GM19193 (cell line): Measurements from ENCODE around the gene DIPK1B.

Experiments used
- POLR2A ChIP-seq: IDR thresholded peaks from 4 replicates; pipeline ENCODE4 v1.6.1; 2011; ENCODE audit not compliant: insufficient read depth, insufficient read length; ENCODE audit errors: extremely low read depth

The DIPK1B gene

DNA sequence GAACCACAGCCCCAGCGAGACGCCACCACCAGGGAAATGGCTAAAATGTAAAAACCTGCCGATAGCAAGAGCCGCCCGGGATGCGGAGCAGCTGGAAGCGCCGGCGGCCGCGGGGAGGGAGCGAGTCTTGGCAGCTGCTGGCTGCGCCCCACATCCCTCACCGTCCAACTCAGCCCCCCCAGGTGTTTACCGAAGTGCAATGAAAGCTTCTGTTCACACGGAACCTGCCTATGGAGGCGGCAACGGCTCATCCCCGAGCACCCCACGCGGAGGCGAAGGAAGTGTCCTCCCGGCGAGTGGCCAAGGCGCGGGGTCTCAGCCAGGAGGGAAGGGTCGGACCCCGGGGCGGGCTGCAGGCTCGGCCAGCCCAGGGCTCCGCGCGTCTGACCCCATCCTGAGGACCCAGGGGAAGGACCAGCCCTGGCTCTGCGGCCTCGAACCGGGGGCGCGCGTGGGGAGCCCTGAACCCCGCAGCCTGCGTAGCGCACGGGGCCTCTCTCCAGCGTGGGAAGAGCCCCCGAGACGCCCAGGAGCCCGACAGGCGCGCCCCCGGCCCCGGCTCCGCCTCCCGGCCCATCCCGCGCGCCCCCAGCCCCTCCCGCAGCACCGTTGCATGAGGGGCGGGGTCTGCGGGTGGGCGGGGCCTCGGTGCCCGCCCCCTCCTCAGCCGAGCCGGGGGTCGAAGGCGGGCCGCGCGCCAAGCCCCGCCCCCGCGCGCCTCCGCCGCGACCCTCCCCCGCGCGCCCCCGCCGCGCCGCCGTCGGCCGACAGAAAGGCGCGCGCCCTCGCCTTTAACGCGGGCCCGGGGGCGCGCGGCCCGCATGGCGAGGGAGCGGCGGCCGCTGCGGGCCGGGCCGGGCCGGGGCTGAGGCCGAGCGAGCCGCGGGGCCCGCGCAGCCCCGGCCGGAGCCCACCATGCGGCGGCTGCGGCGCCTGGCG, at the start of gene DIPK1B:
Gene DIPK1B (plus strand): TSS at position 822 of the 939 bp plus-strand sequence. CDS start 94 bp downstream, at position 916.
- TF ChIP-seq POLR2A: no peak

DNA sequence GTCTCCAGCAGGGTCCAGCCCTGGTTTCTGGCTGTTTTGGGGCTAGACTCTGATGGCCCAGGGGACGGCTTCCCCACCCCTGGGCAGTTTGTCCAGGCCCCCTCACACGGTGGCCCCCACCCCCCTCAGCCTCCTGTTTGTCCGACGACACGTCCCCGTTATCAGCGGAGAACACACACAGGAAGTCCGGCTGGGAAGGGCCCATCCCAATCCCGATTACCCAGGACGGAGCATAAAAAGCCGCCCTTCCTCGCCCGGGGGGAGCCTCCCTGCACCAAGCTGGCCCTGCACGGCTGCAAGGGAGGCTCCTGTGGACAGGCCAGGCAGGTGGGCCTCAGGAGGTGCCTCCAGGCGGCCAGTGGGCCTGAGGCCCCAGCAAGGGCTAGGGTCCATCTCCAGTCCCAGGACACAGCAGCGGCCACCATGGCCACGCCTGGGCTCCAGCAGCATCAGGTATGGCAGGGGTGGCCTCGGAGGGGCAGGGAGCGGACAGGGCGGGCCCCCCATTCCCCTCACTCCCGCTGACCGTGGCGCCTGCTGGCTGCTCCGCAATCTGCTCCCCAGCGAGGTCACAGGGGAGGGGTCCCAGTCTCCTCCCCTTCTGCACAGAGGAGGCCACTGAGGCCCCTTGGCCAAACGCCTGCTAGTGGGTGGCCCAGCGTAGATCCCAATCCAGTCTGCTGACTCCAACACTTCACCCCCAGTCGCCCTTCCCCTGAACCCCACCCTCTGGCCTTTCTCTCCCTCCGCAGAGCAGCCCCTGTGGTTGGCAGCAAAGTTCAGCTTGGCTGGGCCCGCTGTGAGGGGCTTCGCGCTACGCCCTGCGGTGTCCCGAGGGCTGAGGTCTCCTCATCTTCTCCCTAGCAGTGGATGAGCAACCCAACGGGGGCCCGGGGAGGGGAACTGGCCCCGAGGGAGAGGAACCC, 49.5 kb upstream of the DIPK1B start, which contains the start of gene EGFL7:
Gene EGFL7 (plus strand): TSS at position 261 of the 926 bp plus-strand sequence. CDS start 5,367 bp downstream, outside the sequence.
- no peak for TF ChIP-seq POLR2A

DNA sequence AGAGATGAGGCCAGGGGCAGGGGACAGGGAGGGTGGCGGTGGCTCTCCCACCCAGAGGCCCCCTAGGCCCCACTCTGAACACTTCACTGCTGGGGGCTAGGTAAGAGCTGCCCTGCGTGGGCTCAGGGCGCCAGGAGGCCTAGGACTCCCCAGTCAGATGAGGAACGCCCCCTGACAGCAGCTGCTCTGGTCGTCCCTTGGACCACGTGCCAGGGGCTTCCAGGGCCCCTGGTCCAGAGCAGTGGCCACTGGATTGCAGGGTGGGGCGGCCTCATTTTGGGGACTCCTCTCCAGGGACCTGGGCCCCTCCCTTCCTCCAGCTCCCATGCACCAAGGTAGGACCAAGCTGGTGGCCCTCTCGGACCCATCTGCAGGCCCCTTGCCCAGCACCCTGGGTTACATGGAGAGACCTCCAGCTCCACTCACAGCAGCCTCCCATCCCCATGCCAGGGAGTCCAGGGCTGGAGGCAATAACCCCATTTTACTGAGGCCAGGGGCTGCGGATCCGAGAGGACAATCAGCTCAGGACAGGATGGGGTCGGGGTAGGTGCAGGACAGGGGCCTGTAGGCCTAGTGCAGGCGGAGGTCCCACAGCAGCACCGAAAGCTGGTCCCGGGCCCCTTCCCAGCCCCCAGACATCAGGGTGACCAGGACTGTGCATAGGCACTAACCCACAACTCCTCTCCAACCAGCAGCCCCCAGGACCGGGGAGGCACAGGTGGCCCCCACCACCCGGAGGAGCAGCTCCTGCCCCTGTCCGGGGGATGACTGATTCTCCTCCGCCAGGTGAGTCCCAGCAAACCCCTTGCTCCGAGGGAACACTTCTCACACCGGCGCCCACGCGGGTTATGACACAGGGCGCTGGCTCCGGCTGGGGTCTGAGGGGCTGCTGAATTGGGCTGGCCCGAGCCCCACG, 48.1 kb upstream of the DIPK1B start:
- TF ChIP-seq POLR2A: no peak

DNA sequence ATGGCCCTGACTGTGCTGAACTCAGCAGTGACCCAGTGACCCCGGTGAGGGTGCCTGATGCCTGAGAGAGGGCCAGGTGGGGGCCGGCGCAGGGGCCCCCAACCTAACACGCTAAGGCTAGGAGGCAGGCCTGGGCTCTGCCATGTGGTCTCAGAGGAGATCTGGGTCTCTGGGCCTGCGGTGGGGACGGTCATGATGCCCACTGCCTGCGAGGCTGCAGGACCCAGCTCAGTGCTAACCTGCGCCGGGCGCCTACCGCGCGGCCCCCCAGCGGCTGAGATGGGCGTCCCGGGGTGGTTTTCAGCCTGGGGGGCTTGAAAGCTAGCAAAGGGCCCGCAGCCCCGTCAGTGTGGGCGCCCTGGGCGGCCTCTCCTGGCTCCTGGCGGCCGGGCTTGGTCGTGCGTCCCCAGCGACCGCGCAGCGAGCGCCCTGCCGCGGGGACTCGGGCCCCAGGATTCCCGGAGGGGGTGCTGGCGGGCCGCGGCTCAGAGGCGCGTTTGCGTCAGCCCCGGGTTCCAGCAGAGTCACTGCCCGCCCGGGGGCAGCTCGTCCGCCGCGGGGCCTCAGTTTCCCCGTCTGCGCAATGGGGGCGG, 47.2 kb upstream of the DIPK1B start:
- no peak for TF ChIP-seq POLR2A

DNA sequence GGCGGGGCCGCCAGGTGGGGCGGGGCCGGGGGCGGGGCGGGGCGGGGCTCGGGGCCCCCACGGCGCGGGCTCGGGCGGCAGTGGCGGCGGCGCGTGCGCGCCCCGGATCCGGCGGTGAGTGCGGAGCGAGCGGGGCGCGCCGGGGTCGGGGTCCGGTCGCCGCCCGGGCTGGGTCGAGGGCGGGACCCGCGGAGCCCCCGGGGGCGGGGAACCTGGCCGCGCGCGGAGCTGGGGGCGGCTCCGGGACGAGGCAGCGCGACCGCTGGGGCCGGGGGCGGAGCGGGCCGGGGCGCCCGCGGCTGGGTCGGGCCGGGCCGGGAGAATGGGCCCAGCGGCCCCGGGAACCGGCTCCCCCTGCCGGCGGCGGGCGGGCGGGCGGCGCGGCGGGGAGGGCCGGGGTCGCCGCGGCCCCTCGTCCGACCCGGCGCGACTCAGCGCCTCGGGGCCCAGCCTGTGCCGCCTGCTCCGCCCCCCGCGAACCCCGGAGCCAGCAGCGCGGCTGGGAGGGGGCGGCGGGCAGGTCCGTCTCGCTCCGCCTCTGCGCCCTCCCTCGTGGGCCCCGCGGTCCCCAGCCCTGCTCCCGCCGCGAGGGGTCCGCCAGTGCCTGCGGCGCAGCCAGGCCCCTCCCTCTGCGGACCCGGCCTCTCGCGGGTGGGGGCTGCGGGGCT, 46.5 kb upstream of the DIPK1B start:
- no peak for TF ChIP-seq POLR2A

DNA sequence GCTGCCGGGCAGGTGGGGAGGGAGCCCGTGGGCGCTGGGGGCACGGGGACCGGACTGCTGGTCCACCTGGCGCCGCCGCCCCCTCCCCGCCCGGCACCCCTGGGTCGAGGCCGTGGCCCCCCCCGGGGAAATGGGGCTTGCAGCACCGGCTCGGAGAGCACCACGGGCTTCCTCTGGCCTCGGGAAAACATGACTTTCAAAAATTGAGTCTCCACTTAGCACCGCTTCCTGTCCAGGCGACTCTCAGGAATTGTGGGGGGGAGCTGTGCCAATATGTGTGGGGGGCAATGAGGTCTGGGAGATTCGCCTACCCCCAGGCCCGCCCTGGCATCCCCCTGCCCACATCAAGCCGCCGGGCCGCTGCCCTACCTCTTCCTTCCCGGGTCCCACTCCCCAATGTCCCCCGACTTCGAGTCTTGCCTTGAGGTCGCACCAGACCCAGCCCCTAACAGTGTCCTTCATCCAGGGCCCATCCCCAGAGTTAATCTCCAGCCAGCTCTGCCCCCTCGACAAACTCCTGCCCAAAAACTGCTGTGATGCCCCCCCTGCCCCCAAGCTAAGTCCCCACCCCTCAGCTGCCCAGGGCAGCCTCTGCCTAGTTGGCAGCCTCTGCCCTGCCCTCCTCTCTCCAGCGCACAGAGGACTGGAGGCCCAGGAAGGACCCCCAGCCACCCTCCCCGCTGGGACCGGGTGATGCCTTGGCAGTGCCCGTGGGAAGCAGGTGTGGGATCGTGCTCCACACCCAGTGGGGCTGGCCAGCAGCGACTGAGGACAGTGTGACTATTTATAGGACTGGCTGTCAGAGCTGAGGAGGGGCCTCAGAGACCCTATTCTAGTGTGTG, 45.8 kb upstream of the DIPK1B start:
- no peak for TF ChIP-seq POLR2A

DNA sequence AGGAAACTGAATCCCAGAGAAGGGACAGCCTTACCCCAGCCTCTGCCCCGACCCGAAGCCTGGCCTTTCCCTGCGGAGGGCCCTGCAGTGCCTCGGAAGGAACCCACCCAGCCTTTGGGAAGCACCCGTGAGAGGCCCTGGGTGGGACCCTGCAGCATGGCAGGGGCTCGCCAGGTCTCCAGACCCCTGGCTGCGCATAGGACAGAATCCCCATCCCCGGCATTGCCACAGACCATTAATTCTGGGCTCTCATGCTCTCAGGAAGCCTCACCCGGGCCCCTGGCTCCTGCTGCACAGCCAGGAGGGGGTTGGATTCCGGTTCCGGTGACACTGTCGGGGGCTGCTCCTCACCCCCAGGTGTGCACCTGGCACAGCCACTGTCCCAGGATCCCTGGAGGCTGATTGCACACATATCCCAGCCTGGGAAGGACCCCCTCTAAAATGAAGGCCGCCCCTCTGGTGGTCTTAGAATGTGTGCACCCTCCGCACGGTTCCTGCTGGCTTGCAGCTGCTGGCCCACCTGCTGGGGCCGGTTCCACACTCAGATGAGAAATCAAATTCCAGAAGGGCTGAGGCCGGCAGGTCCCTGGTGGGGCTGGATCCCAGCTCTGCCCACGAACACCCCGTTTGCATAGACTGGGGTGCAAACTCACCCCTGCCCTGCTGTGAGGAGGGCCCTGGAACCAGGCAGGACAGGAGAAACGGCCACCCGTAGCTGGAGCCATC, 45.0 kb upstream of the DIPK1B start:
- no peak for TF ChIP-seq POLR2A

DNA sequence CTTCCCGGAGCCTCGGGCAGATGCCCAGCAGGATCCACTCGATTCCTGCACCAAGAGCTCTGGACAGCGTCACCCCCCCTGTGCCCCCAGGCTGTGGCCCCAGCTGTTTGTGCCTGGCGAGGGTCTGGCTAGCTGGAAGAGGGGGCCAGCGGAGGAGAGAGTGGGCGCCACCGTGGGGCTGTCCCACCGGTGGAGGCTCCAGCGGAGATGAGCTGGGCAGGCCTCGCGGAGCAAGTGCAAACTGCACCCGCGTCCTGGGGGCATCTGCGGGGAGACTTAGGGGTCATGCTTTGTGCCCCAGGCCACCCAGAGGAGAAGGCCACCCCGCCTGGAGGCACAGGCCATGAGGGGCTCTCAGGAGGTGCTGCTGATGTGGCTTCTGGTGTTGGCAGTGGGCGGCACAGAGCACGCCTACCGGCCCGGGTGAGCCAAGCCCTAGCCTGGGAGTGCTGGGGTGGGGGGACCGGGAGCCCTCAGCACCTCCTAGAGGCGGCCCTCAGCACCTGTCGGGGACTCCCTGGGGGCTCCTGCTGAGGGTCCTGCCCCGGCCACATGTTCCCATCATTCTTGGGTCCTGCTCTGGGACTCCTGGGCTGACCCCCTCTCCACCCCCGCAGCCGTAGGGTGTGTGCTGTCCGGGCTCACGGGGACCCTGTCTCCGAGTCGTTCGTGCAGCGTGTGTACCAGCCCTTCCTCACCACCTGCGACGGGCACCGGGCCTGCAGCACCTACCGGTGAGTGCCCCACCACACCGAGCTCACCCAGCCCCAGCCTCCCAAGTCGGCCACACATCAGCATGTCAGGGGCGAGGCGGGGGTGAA, 44.2 kb upstream of the DIPK1B start:
- no peak for TF ChIP-seq POLR2A

DNA sequence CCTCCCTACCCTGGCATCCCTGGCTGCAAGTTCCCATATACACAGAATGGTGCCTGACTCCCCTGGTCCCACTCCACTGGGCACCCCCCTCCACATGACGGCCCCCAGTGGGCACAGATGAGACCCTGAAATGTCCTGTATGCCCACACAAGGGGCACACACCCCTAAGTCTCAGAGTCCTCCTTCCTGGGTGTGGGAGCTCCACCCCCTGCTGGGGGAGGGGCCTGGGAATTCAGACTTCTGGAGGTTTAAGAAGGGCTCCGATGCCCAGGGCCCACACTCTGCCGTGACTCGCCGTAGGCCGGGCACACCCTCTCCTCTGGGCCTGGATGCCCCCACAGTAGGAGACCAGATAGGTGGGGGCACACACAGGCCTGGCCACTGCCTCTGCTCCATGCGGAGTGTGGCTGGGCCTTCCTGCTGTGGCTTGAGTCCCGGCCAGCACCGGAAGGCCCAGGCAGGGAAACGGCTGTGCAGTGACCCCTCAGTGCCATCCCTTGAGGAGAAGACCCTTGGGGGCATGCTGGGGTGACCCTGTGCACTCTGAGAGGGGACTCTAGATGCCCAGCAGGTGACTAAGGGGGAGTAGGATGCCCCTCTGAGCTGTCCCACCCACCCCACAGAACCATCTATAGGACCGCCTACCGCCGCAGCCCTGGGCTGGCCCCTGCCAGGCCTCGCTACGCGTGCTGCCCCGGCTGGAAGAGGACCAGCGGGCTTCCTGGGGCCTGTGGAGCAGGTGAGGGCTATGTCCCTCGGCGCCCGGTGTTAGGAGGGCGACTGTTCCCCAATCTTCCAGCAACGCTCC, 43.2 kb upstream of the DIPK1B start:
- TF ChIP-seq POLR2A: no peak

DNA sequence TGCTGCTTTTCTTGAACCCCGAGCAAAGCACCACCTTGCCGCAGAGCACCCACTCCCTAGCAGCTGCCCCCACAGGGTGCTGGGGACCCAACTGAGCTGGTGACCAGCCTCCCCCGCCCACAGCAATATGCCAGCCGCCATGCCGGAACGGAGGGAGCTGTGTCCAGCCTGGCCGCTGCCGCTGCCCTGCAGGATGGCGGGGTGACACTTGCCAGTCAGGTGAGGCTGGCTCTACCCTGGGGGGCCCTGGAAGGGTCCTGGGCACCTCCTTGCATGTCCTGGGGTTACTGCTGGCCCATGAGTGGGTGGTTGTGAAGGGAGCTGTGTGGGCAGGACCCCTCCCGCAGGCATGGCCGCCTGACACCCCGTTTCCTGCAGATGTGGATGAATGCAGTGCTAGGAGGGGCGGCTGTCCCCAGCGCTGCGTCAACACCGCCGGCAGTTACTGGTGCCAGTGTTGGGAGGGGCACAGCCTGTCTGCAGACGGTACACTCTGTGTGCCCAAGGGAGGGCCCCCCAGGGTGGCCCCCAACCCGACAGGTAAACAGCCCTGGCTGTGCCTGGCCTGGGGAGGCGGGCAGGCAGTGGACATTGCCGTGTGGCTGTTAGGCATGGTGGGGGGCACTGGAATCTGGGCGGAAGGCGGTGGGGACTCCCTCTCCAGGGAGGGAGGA, 42.4 kb upstream of the DIPK1B start:
- TF ChIP-seq POLR2A: no peak
